SH-SY5Y (cell line): ENCODE data around the gene MMP17.

Experiments used
- GATA2 ChIP-seq: IDR thresholded peaks from 2 replicates; pipeline ENCODE4 v1.6.1; 2011; ENCODE audit warnings: mild to moderate bottlenecking, low read depth, low read length
- GATA3 ChIP-seq: IDR thresholded peaks from 2 replicates; pipeline ENCODE4 v1.6.1; 2011; ENCODE audit warnings: low read depth, mild to moderate bottlenecking, low read length, moderate library complexity

DNA sequence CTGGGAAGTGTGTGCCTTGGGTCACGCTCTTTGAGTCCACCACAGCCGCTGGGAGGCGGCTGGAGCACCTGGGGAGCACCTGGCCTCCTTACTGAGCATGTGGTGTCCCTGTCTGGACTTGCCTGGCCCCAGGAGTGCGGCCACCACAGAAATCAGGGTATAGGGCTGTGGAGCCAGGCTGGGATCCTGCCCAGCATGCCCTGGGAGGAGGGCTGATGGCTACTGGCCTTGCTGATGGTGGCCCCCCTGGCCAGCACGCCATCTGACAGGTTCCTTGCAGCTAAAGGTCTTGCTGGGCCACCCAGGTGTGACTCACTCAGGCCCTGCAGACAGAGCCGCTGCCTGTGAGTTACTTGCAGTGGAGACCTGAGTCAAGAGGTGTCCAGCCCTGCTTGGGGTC, 72.2 kb downstream of the MMP17 start:
- TF ChIP-seq GATA3, result no peak
- no peak for TF ChIP-seq GATA2
